ENCODE results near the gene ATP6V0B. TPM values are rescaled to one million over a fixed set of nuclear protein-coding genes. Genes with fewer than 3 reads are reported as not detected.

ATP6V0B gene
- total and polyA plus RNA-seq, 2 donors (not counting 3 experiments of a cell fraction or from before 2014, with no cell fraction given): 110 to 325 TPM

GRCh38 chr1:43986712-43987111 lies 12.0 kb downstream of the ATP6V0B start:
- Histone ChIP-seq H2AFZ (ENCODE audit: low read depth, low read length) (no peak overlapping the region), H3K9me1 (replicated peaks; ENCODE audit: control insufficient read depth, extremely low read depth, insufficient read depth, low read length) (no peaks in the 10 kb centered on the region), H3K9me3 (replicated peaks; ENCODE audit: control insufficient read depth, insufficient read depth, low read length) (no peaks in the 10 kb centered on the region), H3K79me2 (ENCODE audit: control insufficient read depth, insufficient read depth, low read length) (no peaks in the 10 kb centered on the region), H4K20me1 (replicated peaks; ENCODE audit: control insufficient read depth, extremely low read depth, insufficient read depth, low read length) (no peaks in the 10 kb centered on the region), H3K27ac (ENCODE audit: insufficient read depth, low read depth, low read length) (no peak overlapping the region), H3K4me1 (ENCODE audit: control insufficient read depth, extremely low read depth, insufficient read depth, low read length) (peaks cover 3% of the 10 kb centered on the region), H3K4me2 (ENCODE audit: insufficient read depth, low read length) (no peak overlapping the region), H3K36me3 (ENCODE audit: control insufficient read depth in 2 of 2, extremely low read depth in 1 of 2, insufficient read depth in 2 of 2, low read length in 2 of 2) (peaks cover 0 to 10% of the 10 kb centered on the region in 2 experiments), H3K9ac (replicated peaks; ENCODE audit: extremely low read depth, insufficient read depth, low read length) (no peak overlapping the region), H3K4me3 (replicated peaks in 1 of 3; ENCODE audit: insufficient read depth in 1 of 3, low read depth in 1 of 3, low read length in 3 of 3) (no peak overlapping the region), H3K27me3 (ENCODE audit: control insufficient read depth in 2 of 2, insufficient read depth in 2 of 2, low read length in 2 of 2) (no peaks in the 10 kb centered on the region)
- BruUV-seq (replicated peaks): no TSS peak
- dilution Hi-C loops (cut with MboI; ENCODE audit: extremely low pct_ligation_motif_present, low sequenced_read_pairs) (no loop called here), intact Hi-C loops (cut with micrococcal nuclease) (no loop called here)
- ChIA-PET CTCF (interaction anchor here (1.3 to 1.8 kb wide), 3 partner anchors 12 to 62 kb away, joined by 3 to 8 read pairs (median 5); no protein-coding TSS in a partner anchor), POLR2A (no interaction called here)
- DNase-seq (ENCODE audit: low read depth, low spot score) (no peak), FAIRE-seq (no peak)
- TF ChIP-seq MAX (IDR thresholded peaks at IDR 0.05; ENCODE audit: insufficient read depth, insufficient read length): no peak
- TF ChIP-seq, protein P1, sequence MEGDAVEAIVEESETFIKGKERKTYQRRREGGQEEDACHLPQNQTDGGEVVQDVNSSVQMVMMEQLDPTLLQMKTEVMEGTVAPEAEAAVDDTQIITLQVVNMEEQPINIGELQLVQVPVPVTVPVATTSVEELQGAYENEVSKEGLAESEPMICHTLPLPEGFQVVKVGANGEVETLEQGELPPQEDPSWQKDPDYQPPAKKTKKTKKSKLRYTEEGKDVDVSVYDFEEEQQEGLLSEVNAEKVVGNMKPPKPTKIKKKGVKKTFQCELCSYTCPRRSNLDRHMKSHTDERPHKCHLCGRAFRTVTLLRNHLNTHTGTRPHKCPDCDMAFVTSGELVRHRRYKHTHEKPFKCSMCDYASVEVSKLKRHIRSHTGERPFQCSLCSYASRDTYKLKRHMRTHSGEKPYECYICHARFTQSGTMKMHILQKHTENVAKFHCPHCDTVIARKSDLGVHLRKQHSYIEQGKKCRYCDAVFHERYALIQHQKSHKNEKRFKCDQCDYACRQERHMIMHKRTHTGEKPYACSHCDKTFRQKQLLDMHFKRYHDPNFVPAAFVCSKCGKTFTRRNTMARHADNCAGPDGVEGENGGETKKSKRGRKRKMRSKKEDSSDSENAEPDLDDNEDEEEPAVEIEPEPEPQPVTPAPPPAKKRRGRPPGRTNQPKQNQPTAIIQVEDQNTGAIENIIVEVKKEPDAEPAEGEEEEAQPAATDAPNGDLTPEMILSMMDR (IDR thresholded peaks at IDR 0.05; ENCODE audit: extremely low read depth in 1 of 2, insufficient read depth in 1 of 2, low read depth in 1 of 2, low read length in 2 of 2): peak in 1 of 2 donors; percentile 11
- TF ChIP-seq JUN (IDR thresholded peaks at IDR 0.05; ENCODE audit: borderline replicate concordance, insufficient read depth, insufficient read length, low read depth): no peak
- TF ChIP-seq POLR2A (IDR thresholded peaks at IDR 0.05; ENCODE audit: low read depth, low read length): no peak
- no peak for TF ChIP-seq MYC (IDR thresholded peaks at IDR 0.05; ENCODE audit: low read depth, low read length)
- no peak for TF ChIP-seq POLR2AphosphoS5 (IDR thresholded peaks at IDR 0.05; ENCODE audit: insufficient read depth, low read depth, low read length)
- TF ChIP-seq GATA2 (IDR thresholded peaks at IDR 0.05; ENCODE audit: insufficient read depth, insufficient read length, low read depth, low read length): no peak
